Sciatic nerve (tissue), 2 donors: ENCODE measurements around the gene LMBRD1. TPM values are rescaled to one million over a fixed set of nuclear protein-coding genes. Genes with fewer than 3 reads are reported as not detected.
"Not testable (repeated sequence)": the region's sequence is repeated elsewhere in the genome, so short reads cannot be mapped to it uniquely, and the experiment has no call there.

Experiments used
- ATAC-seq: fragments of 200-7000 bp; cut with Tn5 transposase; one replicate; pipeline ENCODE4 v1.9.1; 2020; ENCODE audit warnings: mild to moderate bottlenecking, moderate library complexity
- DNase-seq: peaks from one replicate; pipeline ENCODE4 v3.0.0-alpha.2; 2020; ENCODE audit warnings: low spot score
- intact Hi-C: fragments of 100-400 bp; cut with DNase I; formaldehyde crosslinking; loops from one replicate; pipeline ENCODE4 v1.14.2; 2022
- total RNA-seq: library from RNA; stranded (reverse); fragmentation: NEBNext Ultra II Directional; extraction: Animal tissue kit (Norgen Biotek cat#: 25700); gene quantifications from one replicate; pipeline ENCODE4 v1.2.1, GENCODE V29; 2021
- donor health status: DM: no; HTN: no; CAD: no.
- donor health status: DM: no; HTN: no; CAD: no.

LMBRD1 gene
- total RNA-seq, 1 donor from 2014 or later: 95.8 TPM

DNA sequence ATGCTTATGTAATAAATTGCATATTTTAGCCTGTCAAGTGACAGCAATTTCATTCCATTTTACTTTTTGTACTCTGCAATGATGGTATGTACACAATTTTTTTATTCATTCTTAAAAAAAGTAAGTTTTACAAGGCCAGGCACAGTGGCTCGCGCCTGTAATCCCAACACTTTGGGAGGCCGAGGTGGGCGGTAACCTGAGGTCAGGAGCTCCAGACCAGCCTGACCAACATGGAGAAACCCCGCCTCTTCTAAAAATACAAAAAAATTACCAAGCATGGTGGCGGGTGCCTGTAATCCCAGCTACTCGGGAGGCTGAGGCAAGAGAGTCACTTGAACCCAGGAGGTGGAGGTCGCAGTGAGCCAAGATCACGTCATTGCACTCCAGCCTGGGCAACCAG is 130.0 kb downstream of the LMBRD1 start:
- ATAC-seq, intact Hi-C loops, DNase-seq: not testable (repeated sequence)

DNA sequence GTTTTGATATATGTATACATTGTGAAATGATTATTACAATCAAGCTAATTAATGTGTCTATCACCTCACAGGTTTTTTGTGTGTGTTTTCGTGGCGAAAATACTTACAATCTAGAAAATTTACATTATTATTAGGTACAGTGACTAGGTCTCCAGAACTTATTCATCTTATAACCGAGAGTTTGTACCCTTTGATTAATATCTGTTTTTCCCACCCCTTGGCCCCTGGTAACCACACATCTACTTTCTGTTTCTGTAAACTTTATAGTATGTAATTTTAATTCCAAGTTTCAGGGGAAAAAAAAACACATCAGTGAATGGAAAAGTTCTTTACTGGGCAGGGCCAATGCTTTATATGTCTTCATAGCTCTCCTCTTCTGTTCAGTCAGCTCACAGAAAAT is 131.4 kb downstream of the LMBRD1 start:
- intact Hi-C loops: no loop called here
- no peak for ATAC-seq
- DNase-seq: no peak

DNA sequence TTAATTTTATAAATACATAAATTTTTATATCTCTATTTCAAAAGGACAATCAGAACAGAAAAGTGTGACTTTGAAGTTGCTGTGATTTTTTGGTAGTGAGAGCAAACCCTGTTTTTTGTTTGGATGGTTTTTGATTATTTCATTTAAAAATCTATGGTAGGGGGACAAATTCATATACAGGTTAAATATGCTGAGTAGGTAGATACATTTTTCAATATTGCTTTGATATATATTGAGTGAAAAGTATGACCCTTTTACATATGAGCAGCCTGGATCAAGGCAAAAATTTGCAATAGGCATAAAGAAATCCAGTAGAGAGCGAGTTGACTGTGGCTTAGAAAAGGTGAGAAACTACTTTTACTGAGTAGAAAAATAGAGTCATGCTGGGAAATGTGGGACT is 132.3 kb downstream of the LMBRD1 start:
- DNase-seq (no peak), ATAC-seq (no peak)
- intact Hi-C loops: no loop called here

DNA sequence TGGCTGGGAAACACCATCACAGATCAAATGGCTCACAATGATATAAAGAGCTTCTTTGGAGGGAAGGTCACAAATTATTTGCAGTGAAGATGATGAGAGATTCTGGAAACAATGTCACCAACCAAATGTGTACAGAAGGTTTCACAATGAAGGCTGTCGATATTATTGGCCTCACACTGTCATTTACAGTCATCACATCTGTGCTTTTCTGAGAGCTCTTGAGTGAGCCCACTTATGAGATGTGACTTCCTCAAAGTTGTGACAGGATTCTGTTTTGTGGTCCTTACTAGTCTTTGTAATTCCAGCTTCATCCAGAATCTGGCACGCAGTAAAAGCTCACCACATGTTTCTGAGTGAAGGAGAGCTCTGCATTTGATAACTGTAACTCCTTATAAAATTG is 133.6 kb downstream of the LMBRD1 start:
- ATAC-seq (no peak), DNase-seq (no peak)
- intact Hi-C loops: no loop called here

DNA sequence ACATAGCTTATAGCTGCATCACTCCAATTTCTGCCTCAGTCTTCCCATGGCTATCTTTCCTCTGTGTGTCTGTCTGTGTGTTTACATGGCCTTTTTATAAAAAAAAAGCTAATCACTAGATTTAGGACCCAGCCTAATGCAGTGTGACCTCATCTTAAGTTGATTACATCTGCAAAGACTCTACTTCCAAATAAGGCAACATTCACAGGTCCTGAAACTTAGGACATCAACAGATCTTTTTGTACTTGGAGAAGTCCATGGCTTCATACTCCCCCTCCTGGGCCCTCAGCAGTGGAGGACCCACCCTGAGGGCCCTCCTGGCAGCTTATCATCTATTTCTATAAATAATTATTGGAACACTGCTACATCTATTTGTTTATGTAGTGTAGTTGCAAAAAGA is 146.1 kb downstream of the LMBRD1 start:
- intact Hi-C loops: no loop called here
- no peak for DNase-seq
- ATAC-seq: no peak

DNA sequence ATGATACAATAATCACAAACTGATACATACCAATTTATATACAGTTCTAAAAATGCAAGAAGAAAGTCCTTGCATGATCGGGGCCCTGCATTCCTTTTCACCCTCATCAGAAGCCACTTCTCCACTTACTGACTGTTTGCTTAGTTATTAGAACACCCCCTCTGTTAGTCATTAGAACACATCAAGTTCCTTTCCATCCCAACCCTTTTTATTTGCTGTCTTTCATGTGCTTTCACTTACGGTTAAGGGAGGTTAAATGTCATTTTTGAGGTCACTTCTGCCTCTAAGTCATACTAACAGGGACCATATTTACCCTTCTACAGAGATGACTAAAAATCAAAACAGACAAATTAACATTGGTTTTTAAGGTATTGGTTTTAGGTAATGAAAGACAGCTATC is 149.1 kb downstream of the LMBRD1 start:
- ATAC-seq: no peak
- intact Hi-C loops: no loop called here
- DNase-seq: no peak

DNA sequence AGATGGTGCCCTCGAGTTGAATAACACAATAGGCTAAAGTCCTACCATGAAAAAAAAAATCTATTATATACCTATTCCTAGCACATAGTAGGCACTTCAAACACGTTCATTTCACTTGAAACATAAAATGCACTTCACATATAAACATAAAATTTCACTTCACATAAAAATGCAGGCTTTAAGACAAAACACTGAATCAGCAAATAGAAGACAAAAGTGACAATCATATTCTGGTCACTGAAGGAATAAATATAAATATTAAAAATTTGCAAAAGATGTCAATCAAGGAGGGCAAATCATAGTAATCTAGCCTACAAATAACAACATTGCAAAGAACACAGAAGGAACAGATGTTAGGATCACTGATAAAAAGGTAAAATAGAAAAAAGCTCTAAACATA is 153.1 kb downstream of the LMBRD1 start:
- ATAC-seq: no peak
- no peak for DNase-seq
- intact Hi-C loops: no loop called here

DNA sequence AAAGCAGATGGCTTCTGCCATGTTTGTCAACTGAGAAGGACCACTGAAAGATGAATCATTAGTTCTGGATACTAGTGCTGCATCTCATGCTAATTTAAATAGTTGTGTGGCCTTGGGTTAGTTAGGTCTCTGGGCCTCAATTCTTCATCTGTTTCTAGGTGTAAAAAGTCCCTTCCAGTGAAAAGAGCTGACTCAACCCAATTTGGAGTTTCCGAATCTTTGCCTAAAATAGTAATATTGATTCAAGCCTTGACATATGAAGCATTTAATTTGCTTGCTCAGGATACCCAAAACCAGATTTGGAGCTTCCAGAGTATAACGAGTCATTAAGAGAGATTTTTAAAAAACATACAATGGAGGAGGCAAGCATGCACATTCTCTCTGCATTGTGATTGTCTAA is 163.9 kb downstream of the LMBRD1 start:
- no peak for ATAC-seq
- no peak for DNase-seq
- intact Hi-C loops: no loop called here

DNA sequence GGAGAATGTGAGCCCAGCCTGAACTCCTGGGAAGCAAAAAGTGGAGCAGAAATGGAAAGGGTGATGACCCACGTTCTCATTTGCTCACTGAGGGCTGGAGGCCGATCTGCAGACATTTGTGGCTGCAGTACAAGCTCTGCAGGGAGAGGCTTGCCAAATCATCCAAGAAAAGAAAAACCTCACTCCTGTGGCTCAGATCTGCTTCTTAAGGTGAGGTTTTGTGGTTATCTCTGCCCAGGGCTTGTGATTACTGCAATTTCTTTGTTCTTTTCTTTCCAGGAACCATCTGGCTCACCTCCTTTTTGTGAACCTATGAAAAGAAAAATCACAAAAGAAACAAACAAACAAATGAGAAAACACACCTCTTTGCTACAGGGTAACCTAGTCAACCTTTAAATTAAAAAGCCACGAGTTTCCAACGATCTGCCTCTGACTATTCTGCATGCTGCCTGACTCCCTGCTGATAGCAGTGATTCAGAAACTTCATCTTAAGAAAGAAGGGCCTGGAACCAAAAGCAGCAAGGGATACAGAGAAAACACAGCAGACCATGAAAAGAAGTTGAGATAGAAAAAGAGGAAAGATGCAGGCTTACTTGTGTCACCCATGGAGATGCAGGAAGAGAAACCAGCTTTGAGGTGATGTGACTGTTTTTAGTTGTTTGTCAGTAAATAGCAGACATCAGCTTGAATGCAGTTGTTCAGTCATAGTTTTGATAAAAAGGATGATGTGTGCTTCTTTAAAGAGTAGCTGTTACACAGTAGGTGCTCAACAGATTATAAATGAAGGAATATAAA is 165.1 kb downstream of the LMBRD1 start:
- no peak for ATAC-seq
- DNase-seq: no peak
- intact Hi-C loops: no loop called here

DNA sequence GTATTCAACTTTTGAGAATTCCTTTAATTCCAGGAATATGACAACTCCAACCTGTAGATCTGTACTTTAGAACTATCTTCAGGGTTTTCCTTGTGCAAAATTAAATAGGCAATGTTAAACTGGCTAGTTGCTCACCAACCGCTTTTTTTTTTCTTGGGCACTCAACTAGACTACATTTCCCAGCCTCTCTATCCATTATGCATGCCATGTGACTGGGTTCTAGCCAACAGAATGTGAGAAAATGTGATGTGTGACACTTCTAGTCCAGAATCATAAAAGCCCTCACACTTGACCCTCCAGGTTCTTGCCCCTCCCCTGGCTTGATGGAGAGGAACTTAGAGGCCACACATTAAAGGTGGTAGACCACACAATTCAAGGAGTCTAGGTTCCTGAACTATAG is 166.0 kb downstream of the LMBRD1 start:
- DNase-seq (no peak), ATAC-seq (no peak)
- intact Hi-C loops: no loop called here

DNA sequence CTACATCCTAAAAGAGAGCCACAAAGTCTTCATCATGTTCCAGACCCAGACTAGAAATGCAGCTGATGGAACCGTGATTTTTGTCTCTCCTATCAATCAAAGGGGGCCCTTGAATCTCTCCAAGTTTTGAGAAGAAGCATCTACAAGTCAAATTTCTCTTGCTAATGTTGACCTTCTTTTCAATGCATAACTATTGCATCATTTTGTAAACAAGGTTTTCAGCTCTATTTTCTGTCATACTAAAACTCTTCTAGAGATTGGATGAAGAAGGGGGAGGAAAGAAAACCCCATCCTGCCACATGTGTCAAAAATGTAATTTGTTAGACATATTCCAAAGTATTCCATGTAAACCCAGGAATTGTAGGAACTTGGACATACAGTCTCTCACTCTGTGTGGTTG is 169.2 kb downstream of the LMBRD1 start:
- intact Hi-C loops: no loop called here
- ATAC-seq (no peak), DNase-seq (no peak)

DNA sequence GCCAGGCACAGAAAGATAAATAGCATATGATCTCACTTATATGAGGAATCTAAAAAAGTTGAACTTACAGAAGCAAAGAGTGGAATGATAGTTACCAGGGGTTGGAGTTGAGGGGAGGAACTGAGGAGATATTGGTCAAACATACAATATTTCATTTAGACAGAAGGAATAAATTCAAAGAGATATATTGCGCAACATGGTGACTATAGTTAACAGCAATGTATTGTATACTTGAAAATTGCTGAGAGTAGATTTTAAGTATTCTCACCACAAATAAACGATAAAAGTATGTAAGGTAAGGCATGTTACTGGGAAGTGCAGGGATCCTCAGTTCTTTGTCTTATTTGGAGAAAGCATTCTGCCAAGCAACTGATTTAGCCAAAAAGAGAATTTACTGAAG is 171.9 kb downstream of the LMBRD1 start:
- DNase-seq (no peak), ATAC-seq (no peak)
- intact Hi-C loops: no loop called here

Other genes with a start within 250 kb of the LMBRD1 start
- gene COL19A1, start 69.5 kb upstream of the LMBRD1 start, total RNA-seq: 0.98 TPM